ENCODE results near the gene NOTCH1. TPM values are rescaled to one million over a fixed set of nuclear protein-coding genes. Genes with fewer than 3 reads are reported as not detected.

Gene NOTCH1
- total and polyA plus RNA-seq, 2 of the 4 experiments (the other 2 are of a cell fraction) = 1.8 to 6.0 TPM

GRCh38 chr9:136527721-136528710, 17.8 kb downstream of the NOTCH1 start:
- H3K27me3 ChIP-seq (ENCODE audit: control insufficient read depth, insufficient read depth, low read length) = no peaks in the 10 kb centered on the region
- ATAC-seq (ENCODE audit: low read depth) (peak; percentile 30), DNase-seq (no peak)
- H3K23ac ChIP-seq (ENCODE audit: low read depth, low read length) = no peak overlapping the region
- no peak overlapping the region for H4K91ac ChIP-seq (ENCODE audit: insufficient read depth, low read depth, low read length)
- ChIA-PET CTCF (no interaction called here), POLR2A (ENCODE audit: unreplicated experiment) (no interaction called here)
- peak overlapping the region; percentile 39; the same call in 1 of the 2 replicates for H2AK5ac ChIP-seq (ENCODE audit: low read depth, low read length)
- no peak overlapping the region for H4K5ac ChIP-seq (ENCODE audit: low read depth, low read length)
- H2AK9ac ChIP-seq (replicated peaks; ENCODE audit: low read depth, low read length, poor library complexity) = peak overlapping the region; percentile 15
- in situ Hi-C loops (cut with MboI; ENCODE audit: low sequenced_read_pairs) (no loop called here), intact Hi-C loops (cut with micrococcal nuclease) (no loop called here), dilution Hi-C loops (cut with HindIII; ENCODE audit: low sequenced_read_pairs, unreplicated experiment) (no loop called here)
- H2BK15ac ChIP-seq (ENCODE audit: low read depth, low read length) = no peak overlapping the region
- H3K4me1 ChIP-seq (ENCODE audit: control insufficient read depth, insufficient read depth, low read length) = peaks cover 2% of the 10 kb centered on the region; the same call in 1 of the 2 replicates
- H3K56ac ChIP-seq (ENCODE audit: extremely low read depth, insufficient read depth, low read length) = no peak overlapping the region
- H3K18ac ChIP-seq (ENCODE audit: low read depth, low read length) = no peak overlapping the region
- H3K4ac ChIP-seq (ENCODE audit: low read depth, low read length) = no peak overlapping the region
- H3K4me3 ChIP-seq (ENCODE audit: insufficient read depth, low read depth, low read length) = no peak overlapping the region
- H3K36me3 ChIP-seq (ENCODE audit: control insufficient read depth, insufficient read depth, low read length) = peaks cover 8% of the 10 kb centered on the region; the same call in 1 of the 2 replicates
- H3K14ac ChIP-seq (replicated peaks; ENCODE audit: low read depth, low read length) = no peak overlapping the region
- TF ChIP-seq RCOR1 (IDR thresholded peaks at IDR 0.05; ENCODE audit: insufficient replicate concordance, low read length) (no peak), NFE2L2 (IDR thresholded peaks at IDR 0.05; ENCODE audit: low read depth, low read length) (no peak), USF2 (IDR thresholded peaks at IDR 0.05; ENCODE audit: low read depth, low read length) (no peak), CTCF (conservative IDR thresholded peaks at IDR 0.05; ENCODE audit: low read depth, low read length) (no peak), RFX5 (IDR thresholded peaks at IDR 0.05; ENCODE audit: low read depth, low read length) (no peak), POLR2A (IDR thresholded peaks at IDR 0.05; ENCODE audit: low read depth, low read length) (no peak), ELK1 (IDR thresholded peaks at IDR 0.05; ENCODE audit: borderline replicate concordance, low read depth, low read length) (no peak), RAD21 (IDR thresholded peaks at IDR 0.05; ENCODE audit: low read length) (no peak), BHLHE40 (IDR thresholded peaks at IDR 0.05; ENCODE audit: low read depth, low read length) (no peak), FOS (IDR thresholded peaks at IDR 0.05; ENCODE audit: low read depth, low read length) (no peak), CEBPB (IDR thresholded peaks at IDR 0.05; ENCODE audit: low read depth, low read length) (no peak), MXI1 (IDR thresholded peaks at IDR 0.05; ENCODE audit: borderline replicate concordance, low read depth, low read length) (no peak), MAZ (IDR thresholded peaks at IDR 0.05; ENCODE audit: borderline replicate concordance, low read depth, low read length) (no peak)
- H3K9ac ChIP-seq (ENCODE audit: low read depth, low read length) = no peak overlapping the region
- peak overlapping the region; percentile 42 for H2BK5ac ChIP-seq (ENCODE audit: low read depth, low read length, poor library complexity, severe bottlenecking)
- no TSS peak for BruUV-seq (replicated peaks)
- H3K9me3 ChIP-seq (ENCODE audit: control insufficient read depth, insufficient read depth, low read length) = no peaks in the 10 kb centered on the region
- peaks cover 0 to 34% of the 10 kb centered on the region in 2 experiments; a peak in 3 of 4 replicates for H3K79me1 ChIP-seq (ENCODE audit: low read depth in 1 of 2, low read length in 2 of 2)
- H4K20me1 ChIP-seq (ENCODE audit: insufficient read depth, low read length) = peaks cover 48% of the 10 kb centered on the region
- H4K8ac ChIP-seq (ENCODE audit: low read depth in 2 of 2, low read length in 2 of 2) = no peak overlapping the region
- no peak overlapping the region for H3K27ac ChIP-seq (ENCODE audit: insufficient read depth, low read length)
- H2BK20ac ChIP-seq (ENCODE audit: low read depth, low read length) = no peak overlapping the region
- peak overlapping the region; percentile 32 for H2AFZ ChIP-seq (replicated peaks; ENCODE audit: low read length, poor library complexity)
- H3K4me2 ChIP-seq (ENCODE audit: low read depth, low read length) = no peak overlapping the region
- H2BK120ac ChIP-seq (ENCODE audit: low read depth, low read length) = no peak overlapping the region
- H3K9me1 ChIP-seq (ENCODE audit: insufficient read depth, low read length) = no peaks in the 10 kb centered on the region
- WGBS, 2 experiments (ENCODE audit: extremely low coverage in 2 of 2, insufficient read length in 1 of 2) = 88% methylated on average over 14 of the region's 34 CpGs; no CpG with 5 or more reads in 1 of the 2 experiments

Measured in IMR-90 (cell line).